Type B pancreatic cell (in vitro differentiated cells): ENCODE measurements around the gene IKZF5. TPM values are rescaled to one million over a fixed set of nuclear protein-coding genes. Genes with fewer than 3 reads are reported as not detected.

ENCODE experiments used
- DNase-seq: peaks from one replicate; pipeline ENCODE4 v3.0.0; 2021; ENCODE audit warnings: mixed read lengths; ENCODE audit not compliant: unreplicated experiment; ENCODE audit errors: extremely low spot score
- H3K27ac Mint-ChIP-seq: 2 replicates; pipeline ENCODE4 v1.8.0; 2021; ENCODE audit warnings: mild to moderate bottlenecking, mixed read lengths
- H3K27me3 Mint-ChIP-seq: 2 replicates; pipeline ENCODE4 v1.8.0; 2021; ENCODE audit warnings: mixed read lengths
- H3K36me3 Mint-ChIP-seq: 2 replicates; pipeline ENCODE4 v1.8.0; 2021; ENCODE audit warnings: mixed read lengths
- H3K4me1 Mint-ChIP-seq: one replicate; pipeline ENCODE4 v1.8.0; 2021; ENCODE audit warnings: mixed read lengths; ENCODE audit not compliant: unreplicated experiment
- H3K4me3 Mint-ChIP-seq: 2 replicates; pipeline ENCODE4 v1.8.0; 2021; ENCODE audit warnings: mild to moderate bottlenecking, mixed read lengths
- H3K9me3 Mint-ChIP-seq: 2 replicates; pipeline ENCODE4 v1.8.0; 2021; ENCODE audit warnings: mixed read lengths
- CTCF ChIP-seq: fragments of 200-600 bp; sonication (generic); conservative IDR thresholded peaks from 2 replicates; pipeline ENCODE4 v1.5.0; 2021; ENCODE audit warnings: antibody characterized with exemption, mild to moderate bottlenecking
- total RNA-seq: library from RNA; stranded (reverse); gene quantifications from 2 replicates; pipeline ENCODE4 v1.2.1, GENCODE V29; 2021; ENCODE audit warnings: low replicate concordance

The IKZF5 gene
- total RNA-seq, 1 donor from 2014 or later: 12.0 TPM

DNA sequence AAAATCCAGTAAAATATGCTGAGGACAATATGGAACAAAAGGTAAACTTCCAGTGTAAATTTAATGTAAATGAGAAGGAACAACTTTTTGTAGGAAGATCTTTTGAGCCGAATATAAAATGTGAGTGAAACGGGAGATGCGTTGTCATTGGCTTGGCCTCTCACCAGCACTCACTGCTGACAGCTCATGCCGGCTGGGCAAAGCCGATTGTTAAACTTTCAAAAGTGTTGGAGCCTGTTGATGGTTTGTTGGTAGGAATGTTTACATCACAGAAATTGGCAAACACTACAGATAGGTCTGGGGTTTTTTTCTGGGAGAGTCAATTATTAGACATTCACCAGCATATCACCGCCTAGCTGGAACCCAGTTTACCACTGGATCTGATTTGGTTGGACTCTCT, 22.3 kb downstream of the IKZF5 start:
- H3K27ac Mint-ChIP-seq: no peak overlapping the region
- DNase-seq: no peak
- H3K4me1 Mint-ChIP-seq: peaks cover under 1% of the 10 kb centered on the region
- H3K9me3 Mint-ChIP-seq: no peaks in the 10 kb centered on the region
- no peaks in the 10 kb centered on the region for H3K27me3 Mint-ChIP-seq
- H3K4me3 Mint-ChIP-seq: no peak overlapping the region
- TF ChIP-seq CTCF: no peak
- H3K36me3 Mint-ChIP-seq: peaks cover 11% of the 10 kb centered on the region

DNA sequence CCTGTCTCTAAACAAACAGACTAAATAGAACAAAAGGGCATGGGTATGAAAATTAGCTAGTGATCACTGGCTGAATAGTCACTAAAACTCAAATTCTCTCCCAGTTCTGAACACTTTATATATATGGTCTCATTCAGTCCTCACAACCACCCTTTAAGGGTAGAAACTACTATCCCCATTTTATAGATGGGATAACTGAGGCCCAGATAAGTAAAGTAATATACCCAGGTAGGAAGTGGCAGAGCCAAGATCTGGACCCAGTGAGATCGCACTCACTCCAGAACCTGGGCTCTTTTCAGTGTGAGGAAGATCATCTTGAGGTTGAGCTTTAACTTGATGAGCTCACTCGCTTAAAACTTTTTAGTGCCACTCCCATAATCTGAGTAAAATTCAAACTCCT, 23.9 kb downstream of the IKZF5 start:
- H3K4me3 Mint-ChIP-seq: no peak overlapping the region
- no peak overlapping the region for H3K27ac Mint-ChIP-seq
- TF ChIP-seq CTCF: no peak
- H3K4me1 Mint-ChIP-seq: peaks cover 9% of the 10 kb centered on the region
- DNase-seq: no peak
- H3K36me3 Mint-ChIP-seq: peaks cover 8% of the 10 kb centered on the region
- H3K27me3 Mint-ChIP-seq: no peaks in the 10 kb centered on the region
- H3K9me3 Mint-ChIP-seq: no peaks in the 10 kb centered on the region

DNA sequence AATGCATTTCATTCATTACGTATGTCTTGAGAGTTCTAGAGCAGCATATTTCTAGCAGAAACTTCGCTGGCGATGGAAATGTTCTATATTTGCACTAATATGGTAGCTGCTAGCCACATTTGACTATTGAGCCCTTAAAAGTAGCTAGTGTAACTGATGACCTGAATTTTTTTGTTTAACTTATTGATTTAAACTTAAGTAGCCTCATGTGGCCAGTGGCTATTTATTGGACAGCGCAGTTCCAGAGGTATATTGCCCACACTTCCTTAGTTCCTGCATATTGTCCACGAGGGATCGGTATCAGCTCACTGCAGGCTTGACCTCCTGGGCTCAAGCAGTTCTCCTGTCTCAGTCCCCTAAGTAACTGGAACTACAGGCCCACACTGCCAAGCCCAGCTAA, 24.7 kb downstream of the IKZF5 start:
- no peak overlapping the region for H3K4me3 Mint-ChIP-seq
- DNase-seq: no peak
- H3K4me1 Mint-ChIP-seq: peaks cover 10% of the 10 kb centered on the region
- H3K27me3 Mint-ChIP-seq: no peaks in the 10 kb centered on the region
- H3K27ac Mint-ChIP-seq: no peak overlapping the region
- TF ChIP-seq CTCF: no peak
- no peaks in the 10 kb centered on the region for H3K9me3 Mint-ChIP-seq
- peaks cover 8% of the 10 kb centered on the region for H3K36me3 Mint-ChIP-seq

GRCh38 chr10:122981066-122981464, 27.5 kb downstream of the IKZF5 start:
- H3K4me3 Mint-ChIP-seq: peak overlapping the region; percentile 89
- peak overlapping the region; percentile 94 for H3K27ac Mint-ChIP-seq
- no peaks in the 10 kb centered on the region for H3K9me3 Mint-ChIP-seq
- no peak for DNase-seq
- TF ChIP-seq CTCF: peak; percentile 68
- H3K4me1 Mint-ChIP-seq: peaks cover 10% of the 10 kb centered on the region
- H3K36me3 Mint-ChIP-seq: peaks cover 3% of the 10 kb centered on the region
- peaks cover 7% of the 10 kb centered on the region for H3K27me3 Mint-ChIP-seq

DNA sequence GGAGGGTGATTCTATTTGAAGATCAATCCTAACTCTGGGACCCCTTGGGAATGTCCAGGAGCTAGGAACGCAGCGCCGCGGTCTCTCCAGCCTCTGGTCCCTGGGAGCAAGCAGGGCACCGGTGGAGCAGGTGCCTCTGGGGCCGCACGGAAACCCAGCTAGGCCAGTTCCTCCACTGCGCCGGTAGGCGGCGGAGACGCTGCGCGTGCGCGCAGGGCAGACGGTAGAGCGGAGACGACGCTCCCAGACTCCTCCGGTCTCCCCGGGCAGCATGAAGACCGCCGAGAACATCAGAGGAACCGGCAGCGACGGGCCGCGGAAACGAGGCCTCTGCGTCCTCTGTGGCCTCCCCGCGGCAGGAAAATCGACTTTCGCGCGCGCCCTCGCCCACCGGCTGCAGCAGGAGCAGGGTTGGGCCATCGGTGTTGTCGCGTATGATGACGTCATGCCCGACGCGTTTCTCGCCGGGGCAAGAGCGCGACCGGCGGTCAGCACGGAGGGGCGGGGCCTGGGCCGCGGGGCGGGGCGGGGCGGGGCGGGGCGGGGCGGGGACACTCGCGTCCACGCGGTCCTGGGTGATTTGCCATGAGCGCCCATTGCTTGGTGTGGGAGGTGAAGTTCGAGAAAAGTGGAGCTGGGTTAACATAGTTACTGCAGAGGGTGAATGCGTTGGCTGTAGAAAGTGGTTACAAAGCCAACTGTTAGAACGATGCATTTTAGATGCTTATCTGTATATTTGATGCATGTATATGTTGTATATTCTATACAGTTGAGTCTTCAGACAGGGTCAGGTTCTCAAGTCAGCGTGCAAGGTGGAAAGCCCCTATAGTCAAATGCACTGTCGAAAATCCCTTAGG, 28.2 kb downstream of the IKZF5 start, which contains the start of gene PSTK:
PSTK (plus strand) TSS at position 193 of the 857 bp plus-strand sequence; CDS start at position 272, 79 bp downstream.
- peak within 1 kb of the TSS; percentile 89 for H3K4me3 Mint-ChIP-seq
- peaks cover 10% of the 10 kb centered on the region for H3K27me3 Mint-ChIP-seq
- peaks cover 3% of the 10 kb centered on the region for H3K36me3 Mint-ChIP-seq
- DNase-seq: peak; percentile 93
- peak within 1 kb of the TSS; percentile 94 for H3K27ac Mint-ChIP-seq
- TF ChIP-seq CTCF: peak; percentile 95
- H3K4me1 Mint-ChIP-seq: peaks cover 10% of the 10 kb centered on the region
- no peaks in the 10 kb centered on the region for H3K9me3 Mint-ChIP-seq
